ENCODE data around the gene FBXO15.

DNA sequence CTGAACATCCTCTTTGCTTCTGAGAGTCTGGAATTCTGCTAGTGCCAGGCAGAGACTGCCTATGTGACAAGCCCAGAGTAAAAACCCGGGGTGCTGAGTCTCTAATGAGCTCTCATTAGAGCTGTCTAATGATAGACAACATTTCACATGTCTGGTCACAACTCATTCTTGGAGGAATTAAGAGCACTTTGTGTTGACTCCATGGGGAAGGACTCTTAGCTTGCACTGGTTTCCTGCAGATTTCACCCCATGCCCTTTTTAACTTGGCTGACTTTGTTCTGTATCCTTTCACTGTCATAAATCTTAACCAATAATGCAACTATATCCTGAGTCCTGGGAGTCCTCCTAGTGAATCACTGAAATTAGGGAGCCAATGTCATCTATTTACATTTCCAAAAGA is 33.5 kb downstream of the FBXO15 start:
- TF ChIP-seq CTCF (IDR thresholded peaks at IDR 0.05) (no peak), POLR2A (IDR thresholded peaks at IDR 0.05) (no peak), POLR2AphosphoS5 (IDR thresholded peaks at IDR 0.05) (no peak)
